GM12874 (cell line): Measurements from ENCODE around the gene STRN4.

Experiments
- CTCF ChIP-seq: IDR thresholded peaks from 2 replicates; pipeline ENCODE4 v1.5.1; 2011; ENCODE audit warnings: low read depth, mild to moderate bottlenecking, control low read depth, low read length, moderate library complexity; ENCODE audit not compliant: insufficient read depth

Gene STRN4

GRCh38 chr19:46720503-46721239 is 25.6 kb downstream of the STRN4 start:
- TF ChIP-seq CTCF, result no peak

- no peak for TF ChIP-seq CTCF
Observed at GRCh38 chr19:46719629-46720502, 26.4 kb downstream of the STRN4 start.

GRCh38 chr19:46718934-46719622 is 27.2 kb downstream of the STRN4 start:
- TF ChIP-seq CTCF, result no peak

- no peak for TF ChIP-seq CTCF
Observed at GRCh38 chr19:46718157-46718933, 27.9 kb downstream of the STRN4 start.

GRCh38 chr19:46717716-46718143 is 28.5 kb downstream of the STRN4 start:
- TF ChIP-seq CTCF, result no peak

GRCh38 chr19:46717034-46717715 is 29.1 kb downstream of the STRN4 start, which contains the start of gene PRKD2:
Gene PRKD2, minus strand, starts transcription at chr19:46717114. Its CDS starts 744 bp downstream, at chr19:46716370.
- TF ChIP-seq CTCF, result no peak
